CD4-positive, alpha-beta T cell treated with Interleukin-12 subunit alpha and Interleukin-12 subunit beta, for 1 hour (primary cell): ENCODE results near the gene MROH7.
A peak's percentile ranks its signal among the peaks of the same experiment; 100 is the strongest.

Experiments used
- DNase-seq: peaks from one replicate; pipeline ENCODE4 v3.0.0-alpha.2; 2020

Gene MROH7

GRCh38 chr1:54640863-54641836 is at the start of gene MROH7:
MROH7 (plus strand) TSS chr1:54641786; CDS start chr1:54652927, 11,141 bp downstream.
- DNase-seq = no peak

- no peak for DNase-seq
These were observed 47.9 kb upstream of the MROH7 start for GRCh38 chr1:54593571-54594160.

GRCh38 chr1:54594463-54594862 is 47.1 kb upstream of the MROH7 start:
- DNase-seq = no peak

GRCh38 chr1:54595956-54596498 is 45.6 kb upstream of the MROH7 start:
- no peak for DNase-seq

GRCh38 chr1:54596756-54597155 is 44.8 kb upstream of the MROH7 start:
- no peak for DNase-seq

GRCh38 chr1:54597455-54598030 is 44.0 kb upstream of the MROH7 start:
- DNase-seq = no peak

GRCh38 chr1:54599211-54599823 is 42.3 kb upstream of the MROH7 start:
- DNase-seq = no peak

- DNase-seq = no peak
These were observed 40.5 kb upstream of the MROH7 start for GRCh38 chr1:54600947-54601721.

- no peak for DNase-seq
These were observed 39.9 kb upstream of the MROH7 start for GRCh38 chr1:54601730-54602129.

- DNase-seq = no peak
These were observed 39.0 kb upstream of the MROH7 start for GRCh38 chr1:54602554-54602953.

GRCh38 chr1:54603241-54603640 is 38.3 kb upstream of the MROH7 start:
- DNase-seq = no peak

- no peak for DNase-seq
These were observed 37.5 kb upstream of the MROH7 start for GRCh38 chr1:54604051-54604450.

GRCh38 chr1:54604572-54605370 is 36.8 kb upstream of the MROH7 start:
- peak; percentile 20 for DNase-seq

- DNase-seq = no peak
These were observed 35.2 kb upstream of the MROH7 start for GRCh38 chr1:54606096-54606989.

- DNase-seq = no peak
These were observed 34.6 kb upstream of the MROH7 start for GRCh38 chr1:54606990-54607325.

GRCh38 chr1:54607821-54608565 is 33.6 kb upstream of the MROH7 start:
- DNase-seq = no peak

GRCh38 chr1:54608566-54609230 is 32.9 kb upstream of the MROH7 start:
- DNase-seq = no peak

GRCh38 chr1:54609301-54609921 is 32.2 kb upstream of the MROH7 start:
- no peak for DNase-seq

GRCh38 chr1:54610048-54610447 is 31.5 kb upstream of the MROH7 start:
- DNase-seq = no peak
